Activated CD4-positive, alpha-beta memory T cell treated with anti-CD3 and anti-CD28 coated beads, Interleukin-2, amount 10 ng/mL, durations not matched to agents 7 days and 5 days (primary cell): ENCODE results near the gene ZFP14. TPM values are rescaled to one million over a fixed set of nuclear protein-coding genes. Genes with fewer than 3 reads are reported as not detected.

Source experiments
- CTCF ChIA-PET: fragments of 350-600 bp; sonication (Branson Sonifier 250); formaldehyde crosslinking; loops from one replicate; lab custom pipeline; 2021; ENCODE audit warnings: antibody characterized with exemption, inconsistent platforms; lab: Charles Lee
- POLR2A ChIA-PET: fragments of 350-600 bp; sonication (Branson Sonifier 250); formaldehyde crosslinking; loops from one replicate; lab custom pipeline; 2021; ENCODE audit warnings: antibody characterized with exemption; lab: Charles Lee
- DNase-seq: peaks from one replicate; pipeline ENCODE4 v3.0.0-alpha.2; 2020
- H3K27ac Mint-ChIP-seq: one replicate; pipeline ENCODE4 v1.8.0; 2021; ENCODE audit warnings: mild to moderate bottlenecking, mixed read lengths
- H3K27me3 Mint-ChIP-seq: one replicate; pipeline ENCODE4 v1.8.0; 2021; ENCODE audit warnings: mixed read lengths
- H3K36me3 Mint-ChIP-seq: one replicate; pipeline ENCODE4 v1.8.0; 2021; ENCODE audit warnings: low read depth, mixed read lengths
- H3K4me1 Mint-ChIP-seq: one replicate; pipeline ENCODE4 v1.8.0; 2021; ENCODE audit warnings: mixed read lengths
- H3K4me3 Mint-ChIP-seq: one replicate; pipeline ENCODE4 v1.8.0; 2021; ENCODE audit warnings: mild to moderate bottlenecking, mixed read lengths
- H3K9me3 Mint-ChIP-seq: one replicate; pipeline ENCODE4 v1.8.0; 2021; ENCODE audit warnings: mixed read lengths
- total RNA-seq, 2 experiments: library from RNA; stranded (reverse); gene quantifications; one replicate each; pipeline ENCODE4 v1.2.3, GENCODE V29; 2021

The ZFP14 gene
- total RNA-seq, result 1 to 10 TPM; 5.1 to 5.4 TPM

DNA sequence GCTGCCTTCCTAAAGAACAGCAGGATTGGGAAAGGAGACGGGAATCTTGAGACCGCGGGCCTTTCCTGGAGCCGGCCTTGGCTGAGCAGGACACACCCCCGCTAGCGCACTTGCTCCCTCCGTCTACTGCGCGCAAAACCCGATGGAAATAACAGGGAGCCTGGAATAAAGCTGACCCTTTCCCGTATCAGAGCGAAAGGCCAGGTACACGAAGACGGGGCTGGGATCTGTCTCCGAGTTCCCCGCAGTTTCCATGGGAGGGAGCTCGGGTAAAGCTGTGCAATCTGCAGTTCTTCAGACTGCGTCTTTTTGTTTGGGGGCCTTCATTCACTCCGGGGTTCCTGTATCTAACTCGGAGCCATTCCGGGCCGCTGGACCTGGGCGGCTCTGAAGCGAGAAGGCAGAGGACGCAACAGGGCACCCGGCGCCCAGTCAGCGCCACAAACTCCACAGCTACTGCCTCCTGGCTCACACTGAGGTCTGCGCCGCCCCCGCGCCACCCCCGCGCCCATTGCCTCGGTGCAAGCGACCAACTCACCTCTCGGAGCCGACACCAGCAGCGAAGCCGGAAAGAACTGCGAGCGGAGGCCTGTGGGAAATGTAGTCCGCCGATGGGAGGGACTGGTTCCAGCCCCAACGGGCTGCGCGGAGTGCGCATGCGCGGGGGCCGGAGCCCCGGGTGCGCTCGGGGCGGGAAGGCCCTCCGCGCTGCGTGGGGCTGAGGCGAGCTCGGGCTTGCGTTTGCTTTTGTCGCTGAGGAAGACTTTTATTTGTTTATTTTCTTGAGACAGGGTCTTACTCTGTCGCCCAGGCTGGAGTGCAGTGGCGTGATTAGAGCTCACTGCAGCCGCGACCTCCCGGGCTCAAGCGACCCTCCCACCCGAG lies at the start of gene ZFP14:
ZFP14 (minus strand) TSS at position 577 of the 885 bp plus-strand sequence. CDS start 11,309 bp downstream, outside the sequence.
- peaks cover 12% of the 10 kb centered on the region for H3K4me1 Mint-ChIP-seq
- H3K9me3 Mint-ChIP-seq, result peaks cover 22% of the 10 kb centered on the region
- DNase-seq, result peak; percentile 95
- peak within 1 kb of the TSS; percentile 71 for H3K27ac Mint-ChIP-seq
- CTCF ChIA-PET, result interaction anchor here (0.6 to 1.6 kb wide), 3 partner anchors 10 to 164 kb away, joined by 3 to 6 read pairs (median 3); partner anchors contain the start of genes ZNF146 and ZNF565
- H3K36me3 Mint-ChIP-seq, result peaks cover 15% of the 10 kb centered on the region
- peak within 1 kb of the TSS; percentile 90 for H3K4me3 Mint-ChIP-seq
- POLR2A ChIA-PET, result interaction anchor here (0.5 to 2.9 kb wide), 11 partner anchors 110 to 1341 kb away, joined by 3 to 15 read pairs (median 5); partner anchors contain the start of genes CAPNS1, ZNF146, ZNF260 and ZNF382
- no peaks in the 10 kb centered on the region for H3K27me3 Mint-ChIP-seq

DNA sequence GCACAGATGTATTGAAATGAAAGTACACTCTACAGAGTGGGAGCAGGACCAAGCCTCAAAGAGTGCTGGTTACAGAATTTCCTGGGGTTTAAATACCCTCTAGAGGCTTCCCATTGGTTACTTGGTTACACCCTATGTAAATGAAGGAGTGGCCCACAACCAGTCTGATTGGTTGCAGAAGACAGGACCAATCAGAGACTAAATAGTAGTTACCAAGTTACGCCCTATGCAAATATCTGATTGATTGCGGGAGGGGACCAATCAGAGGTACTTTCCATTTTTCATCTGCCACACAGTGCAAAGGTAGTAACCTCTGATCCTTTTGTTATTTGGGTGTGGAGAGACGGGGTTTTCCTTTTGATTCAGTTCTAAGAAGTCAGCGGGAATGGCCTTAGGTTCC lies 44.9 kb upstream of the ZFP14 start:
- peaks cover 7% of the 10 kb centered on the region for H3K27me3 Mint-ChIP-seq
- H3K4me1 Mint-ChIP-seq, result peaks cover 1% of the 10 kb centered on the region
- no peak overlapping the region for H3K27ac Mint-ChIP-seq
- no peak overlapping the region for H3K4me3 Mint-ChIP-seq
- H3K9me3 Mint-ChIP-seq, result peaks cover 38% of the 10 kb centered on the region
- DNase-seq, result no peak
- CTCF ChIA-PET, result no interaction called here
- peaks cover 3% of the 10 kb centered on the region for H3K36me3 Mint-ChIP-seq
- POLR2A ChIA-PET, result no interaction called here

DNA sequence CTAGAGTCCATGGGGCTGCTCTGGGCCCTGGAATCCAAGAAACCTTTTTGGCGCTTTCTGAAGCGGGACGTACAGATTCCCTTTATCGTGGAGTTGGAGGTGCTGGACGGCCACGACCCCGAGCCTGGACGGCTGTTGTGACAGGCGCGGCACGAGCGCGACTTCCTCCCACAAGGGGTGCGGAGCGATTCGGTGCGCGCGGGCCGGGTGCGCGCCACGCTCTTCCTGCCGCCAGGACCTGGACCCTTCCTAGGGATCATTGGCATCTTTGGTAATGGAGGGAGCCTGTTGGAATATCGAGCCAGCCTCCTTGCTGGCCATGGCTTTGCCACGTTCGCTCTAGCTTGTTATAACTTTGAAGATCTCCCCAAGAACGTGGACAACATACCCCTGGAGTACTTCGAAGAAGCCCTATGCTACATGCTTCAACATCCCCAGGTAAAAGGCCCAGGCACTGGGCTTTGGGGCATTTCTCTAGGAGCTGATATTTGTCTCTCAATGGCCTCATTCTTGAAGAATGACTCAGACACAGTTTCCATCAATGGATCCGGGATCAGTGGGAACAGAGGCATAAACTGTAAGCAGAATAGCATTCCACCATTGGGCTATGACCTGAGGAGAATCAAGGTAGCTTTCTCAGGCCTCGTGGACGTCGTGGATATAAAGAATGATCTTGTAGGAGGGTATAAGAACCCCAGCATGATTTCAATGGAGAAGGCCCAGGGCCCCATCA lies 42.9 kb upstream of the ZFP14 start:
- H3K36me3 Mint-ChIP-seq, result peaks cover 19% of the 10 kb centered on the region
- peaks cover 7% of the 10 kb centered on the region for H3K27me3 Mint-ChIP-seq
- ChIA-PET CTCF (no interaction called here), POLR2A (no interaction called here)
- H3K27ac Mint-ChIP-seq, result no peak overlapping the region
- peaks cover 19% of the 10 kb centered on the region for H3K4me1 Mint-ChIP-seq
- no peak for DNase-seq
- H3K9me3 Mint-ChIP-seq, result peaks cover 41% of the 10 kb centered on the region
- no peak overlapping the region for H3K4me3 Mint-ChIP-seq

DNA sequence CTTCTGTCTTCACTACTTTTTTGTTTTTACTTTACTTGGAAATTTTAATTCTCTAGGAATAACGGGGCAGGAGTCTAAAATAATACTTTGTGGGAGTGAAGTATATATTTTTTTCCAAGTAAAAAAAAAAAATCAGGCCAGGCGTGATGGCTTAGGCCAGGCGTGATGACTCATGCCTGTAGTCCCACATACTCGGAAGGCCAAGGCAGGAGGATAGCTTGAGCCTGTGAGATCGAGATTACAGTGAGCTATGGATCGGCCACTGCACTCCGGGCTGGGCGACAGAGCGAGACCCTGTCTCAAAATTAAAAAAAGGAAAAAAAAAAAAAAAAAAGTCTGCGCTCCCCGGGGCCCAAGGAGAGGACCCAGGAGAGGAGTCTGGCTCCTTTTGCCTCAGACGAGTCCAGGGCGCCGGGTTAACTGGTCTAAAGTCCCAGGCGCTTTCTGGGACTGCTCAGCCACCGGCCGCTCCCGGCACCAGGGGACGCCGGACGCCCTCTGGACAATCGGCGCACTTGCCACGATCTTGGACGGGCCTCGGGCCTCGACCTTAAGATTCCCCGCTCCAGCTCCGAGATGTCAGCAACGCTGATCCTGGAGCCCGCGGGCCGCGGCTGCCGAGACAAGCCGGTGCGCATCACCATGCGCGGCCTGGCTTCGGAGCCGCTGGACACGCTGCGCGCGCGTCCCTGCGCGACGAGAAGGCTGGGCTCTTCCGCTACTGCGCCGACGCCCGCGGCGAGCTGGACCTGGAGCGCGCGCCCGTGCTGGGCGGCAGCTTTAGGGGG lies 42.2 kb upstream of the ZFP14 start:
- peaks cover 7% of the 10 kb centered on the region for H3K27me3 Mint-ChIP-seq
- DNase-seq, result no peak
- H3K36me3 Mint-ChIP-seq, result peaks cover 21% of the 10 kb centered on the region
- peaks cover 19% of the 10 kb centered on the region for H3K4me1 Mint-ChIP-seq
- POLR2A ChIA-PET, result no interaction called here
- no peak overlapping the region for H3K4me3 Mint-ChIP-seq
- H3K27ac Mint-ChIP-seq, result no peak overlapping the region
- CTCF ChIA-PET, result no interaction called here
- peaks cover 39% of the 10 kb centered on the region for H3K9me3 Mint-ChIP-seq

DNA sequence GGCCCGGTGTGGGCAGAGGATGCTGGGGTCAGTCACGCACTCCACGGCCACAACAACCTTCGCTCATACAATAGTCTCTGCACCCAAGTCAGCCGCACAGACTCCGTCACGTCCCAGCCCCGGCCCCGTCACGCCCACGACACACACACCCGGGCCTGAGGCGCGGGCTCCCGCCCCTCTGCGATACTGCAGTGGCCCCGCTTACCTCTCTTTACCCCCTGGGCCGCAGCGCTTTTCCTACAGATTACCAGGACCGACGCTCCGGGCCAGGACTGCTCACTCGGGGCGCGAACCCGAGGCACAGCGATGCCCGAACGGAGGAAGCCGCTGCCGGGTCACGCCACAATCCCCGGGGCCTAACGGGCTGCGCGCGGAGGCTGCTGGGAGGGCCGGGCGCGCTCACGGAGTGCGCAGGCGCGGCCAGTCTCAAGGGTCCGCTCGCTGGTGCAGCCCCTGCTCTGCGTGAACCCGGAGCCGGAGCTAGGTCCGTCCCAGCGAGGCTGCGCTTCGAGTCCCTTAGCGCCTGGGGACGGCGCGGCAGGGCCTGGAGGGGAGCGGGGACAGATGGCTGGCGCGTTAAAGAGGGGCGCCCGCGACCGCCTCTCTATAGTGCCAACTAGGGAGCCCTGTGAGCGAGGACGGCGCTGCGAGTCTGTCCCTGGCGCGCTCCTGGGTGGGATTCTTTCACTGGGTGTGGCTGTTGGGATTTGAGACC lies 39.4 kb upstream of the ZFP14 start, which contains the start of gene ZFP82:
ZFP82 (minus strand) TSS at position 358 of the 715 bp plus-strand sequence. CDS start 8,855 bp downstream, outside the sequence.
- peaks cover 33% of the 10 kb centered on the region for H3K36me3 Mint-ChIP-seq
- DNase-seq, result peak; percentile 76
- POLR2A ChIA-PET, result no interaction called here
- H3K27ac Mint-ChIP-seq, result peak within 1 kb of the TSS; percentile 85
- peak within 1 kb of the TSS; percentile 86 for H3K4me3 Mint-ChIP-seq
- H3K4me1 Mint-ChIP-seq, result peaks cover 19% of the 10 kb centered on the region
- H3K27me3 Mint-ChIP-seq, result peaks cover 7% of the 10 kb centered on the region
- H3K9me3 Mint-ChIP-seq, result peaks cover 34% of the 10 kb centered on the region
- CTCF ChIA-PET, result interaction anchor here (0.6 to 0.7 kb wide), 2 partner anchors 29 to 203 kb away, joined by 3 read pairs; no protein-coding TSS in a partner anchor

DNA sequence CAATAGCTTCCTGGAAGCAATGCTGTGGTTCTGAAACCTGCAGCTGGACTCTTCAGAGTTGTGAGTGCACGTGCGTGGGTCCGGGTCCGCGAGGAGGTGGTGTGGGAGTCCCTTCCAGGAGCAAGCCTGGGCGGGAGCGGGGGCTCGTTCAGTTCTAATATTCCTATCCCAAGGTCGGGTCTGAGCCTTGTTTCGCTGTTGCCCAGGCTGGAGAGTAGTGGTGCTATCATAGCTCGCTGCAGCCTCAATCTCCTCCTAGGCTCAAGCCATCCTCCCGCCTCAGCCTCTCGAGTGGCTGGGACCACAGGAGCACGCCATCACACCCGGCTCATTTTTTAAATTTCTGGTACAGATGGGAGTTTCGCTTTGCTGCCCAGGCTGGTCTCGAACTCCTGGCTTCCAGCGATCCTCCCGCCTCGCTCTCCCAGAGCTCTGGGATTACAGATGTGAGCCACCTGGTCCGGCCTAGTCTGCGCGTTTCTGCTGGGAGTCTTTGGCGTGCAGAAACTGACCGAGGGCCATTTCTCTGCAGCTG lies 38.8 kb upstream of the ZFP14 start:
- Mint-ChIP-seq H3K4me1 (peaks cover 19% of the 10 kb centered on the region), H3K4me3 (peak overlapping the region; percentile 86), H3K27ac (peak overlapping the region; percentile 85), H3K27me3 (peaks cover 7% of the 10 kb centered on the region), H3K9me3 (peaks cover 36% of the 10 kb centered on the region), H3K36me3 (peaks cover 38% of the 10 kb centered on the region)
- ChIA-PET POLR2A (no interaction called here), CTCF (no interaction called here)
- peak; percentile 16 for DNase-seq

DNA sequence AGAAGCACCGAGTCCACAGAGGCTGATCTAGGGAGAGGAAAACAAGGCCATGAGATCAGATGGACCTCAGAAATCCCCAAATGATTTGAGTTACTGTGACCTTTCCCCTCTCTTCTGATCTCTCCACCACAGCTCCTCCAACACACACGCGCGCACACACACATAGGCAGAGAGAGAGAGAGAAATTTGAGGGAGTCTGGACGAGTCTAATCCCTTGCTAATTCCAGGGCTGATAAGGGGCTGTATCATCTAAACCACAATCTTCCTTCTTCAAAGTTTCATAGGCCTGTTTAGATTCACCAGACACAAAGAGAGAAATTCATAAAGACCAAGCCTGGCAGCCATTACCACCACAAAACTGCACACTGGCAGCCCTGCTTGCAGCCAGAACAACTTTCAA lies 30.8 kb upstream of the ZFP14 start:
- CTCF ChIA-PET, result no interaction called here
- Mint-ChIP-seq H3K9me3 (peaks cover 42% of the 10 kb centered on the region), H3K4me1 (no peaks in the 10 kb centered on the region), H3K27ac (no peak overlapping the region), H3K36me3 (peaks cover 54% of the 10 kb centered on the region), H3K4me3 (no peak overlapping the region), H3K27me3 (no peaks in the 10 kb centered on the region)
- DNase-seq, result no peak
- POLR2A ChIA-PET, result no interaction called here

DNA sequence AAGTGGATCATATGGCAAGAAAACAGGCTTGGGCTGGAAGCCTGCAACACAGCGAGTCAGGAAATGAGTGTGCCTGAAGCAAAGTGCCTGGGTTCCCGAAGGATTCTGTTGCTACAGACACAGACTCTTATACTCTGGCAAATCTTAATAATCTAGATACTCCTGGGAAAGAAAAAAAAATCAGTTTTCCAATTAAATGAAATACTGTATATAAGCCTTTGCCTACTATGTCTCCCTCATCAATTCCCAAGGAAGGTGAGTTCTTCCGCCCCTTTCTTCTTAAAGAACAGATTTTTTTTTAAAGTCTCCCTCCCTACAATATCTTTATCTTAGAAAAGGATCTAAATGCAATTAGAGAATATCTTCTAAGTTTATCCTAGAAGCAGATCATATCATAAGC lies 29.1 kb upstream of the ZFP14 start:
- DNase-seq, result no peak
- H3K4me3 Mint-ChIP-seq, result no peak overlapping the region
- CTCF ChIA-PET, result no interaction called here
- H3K27me3 Mint-ChIP-seq, result no peaks in the 10 kb centered on the region
- no peak overlapping the region for H3K27ac Mint-ChIP-seq
- H3K4me1 Mint-ChIP-seq, result no peaks in the 10 kb centered on the region
- H3K9me3 Mint-ChIP-seq, result peaks cover 44% of the 10 kb centered on the region
- peaks cover 61% of the 10 kb centered on the region for H3K36me3 Mint-ChIP-seq
- POLR2A ChIA-PET, result no interaction called here

DNA sequence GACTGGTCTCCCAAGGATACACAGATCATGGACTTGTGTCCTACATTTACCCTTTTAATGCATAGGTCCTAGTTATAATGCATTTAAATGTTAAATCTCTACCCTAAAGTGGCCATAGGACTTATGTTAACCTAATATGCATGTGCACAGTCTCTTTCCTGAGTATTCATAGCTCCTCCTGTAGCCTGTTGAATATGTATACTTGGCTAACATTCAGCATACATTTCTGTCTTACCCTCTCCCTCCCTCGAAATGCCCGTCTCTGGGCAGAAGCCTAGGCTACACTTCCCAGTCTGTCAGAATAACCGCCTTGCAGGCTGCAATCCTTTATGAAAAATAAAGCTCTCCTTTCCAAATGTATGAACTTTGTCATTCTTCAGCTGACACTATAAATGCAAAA lies 25.5 kb upstream of the ZFP14 start:
- Mint-ChIP-seq H3K27ac (no peak overlapping the region), H3K4me1 (no peaks in the 10 kb centered on the region), H3K4me3 (no peak overlapping the region), H3K36me3 (peaks cover 73% of the 10 kb centered on the region), H3K27me3 (no peaks in the 10 kb centered on the region), H3K9me3 (peaks cover 41% of the 10 kb centered on the region)
- no peak for DNase-seq
- CTCF ChIA-PET, result no interaction called here
- POLR2A ChIA-PET, result no interaction called here

DNA sequence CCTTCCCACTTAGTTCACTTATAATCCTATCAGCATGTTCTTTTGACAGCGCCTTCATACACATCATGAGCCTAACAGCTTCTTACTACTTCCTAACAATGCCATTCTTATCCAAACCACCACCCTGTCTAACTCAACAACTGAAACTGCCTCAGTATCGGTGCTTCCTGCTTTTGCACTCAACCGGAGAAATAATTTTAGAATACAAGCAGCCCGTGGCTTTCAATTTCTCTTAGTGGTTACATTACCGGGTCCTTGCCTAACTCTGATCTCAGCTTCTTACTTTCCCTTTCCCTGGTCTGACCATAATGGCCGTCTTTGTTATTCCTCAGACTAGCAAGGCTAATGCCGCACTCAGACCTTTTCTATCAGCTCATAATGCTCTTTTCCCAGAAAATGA lies 22.5 kb upstream of the ZFP14 start:
- ChIA-PET POLR2A (no interaction called here), CTCF (no interaction called here)
- Mint-ChIP-seq H3K36me3 (peaks cover 71% of the 10 kb centered on the region), H3K27me3 (no peaks in the 10 kb centered on the region), H3K9me3 (peaks cover 34% of the 10 kb centered on the region), H3K4me3 (no peak overlapping the region), H3K27ac (no peak overlapping the region), H3K4me1 (no peaks in the 10 kb centered on the region)
- DNase-seq, result no peak

DNA sequence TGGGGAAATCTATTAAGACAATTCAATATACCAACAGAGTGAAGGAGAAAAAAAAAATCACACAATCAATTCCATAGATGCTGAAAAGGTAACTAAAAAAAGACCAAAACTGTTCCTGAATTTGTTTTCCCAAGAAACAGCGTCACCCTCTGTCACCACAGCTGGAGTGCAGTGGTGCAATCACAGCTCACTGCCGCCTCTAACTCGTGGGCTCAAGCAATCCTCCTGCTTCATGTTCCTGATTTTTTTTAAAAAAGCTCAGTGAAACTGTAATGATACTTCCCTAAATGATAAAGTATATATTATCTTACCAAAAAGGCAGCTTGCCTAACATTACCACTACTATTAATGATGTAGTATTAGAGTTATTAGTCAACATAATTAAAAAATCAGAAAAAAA lies 19.6 kb upstream of the ZFP14 start:
- DNase-seq, result no peak
- Mint-ChIP-seq H3K4me3 (no peak overlapping the region), H3K27me3 (no peaks in the 10 kb centered on the region), H3K36me3 (peaks cover 65% of the 10 kb centered on the region), H3K27ac (no peak overlapping the region), H3K4me1 (no peaks in the 10 kb centered on the region), H3K9me3 (peaks cover 40% of the 10 kb centered on the region)
- ChIA-PET POLR2A (no interaction called here), CTCF (interaction anchor here (0.7 kb wide), 1 partner anchor 841 kb away, joined by 3 read pairs; no protein-coding TSS in a partner anchor)
